Left hindlimb (tissue), 1 donor: ENCODE measurements around the gene CSTPP1.
"Not testable (repeated sequence)": the region's sequence is repeated elsewhere in the genome, so short reads cannot be mapped to it uniquely, and the experiment has no call there.

Source experiments
- DNase-seq: peaks from one replicate; pipeline ENCODE4 v3.0.0-alpha.2; 2018

The CSTPP1 gene

GRCh38 chr11:46961041-46961440, 24.5 kb downstream of the CSTPP1 start:
- DNase-seq, result no peak

- DNase-seq, result not testable (repeated sequence)
Measured at GRCh38 chr11:46961886-46962285, 25.3 kb downstream of the CSTPP1 start.

- no peak for DNase-seq
Measured at GRCh38 chr11:46963844-46964243, 27.3 kb downstream of the CSTPP1 start.

- no peak for DNase-seq
Measured at GRCh38 chr11:46966773-46967172, 30.2 kb downstream of the CSTPP1 start.

GRCh38 chr11:46967962-46968361, 31.4 kb downstream of the CSTPP1 start:
- DNase-seq, result no peak

- no peak for DNase-seq
Measured at GRCh38 chr11:46969379-46969778, 32.8 kb downstream of the CSTPP1 start.

GRCh38 chr11:46970913-46971625, 34.5 kb downstream of the CSTPP1 start:
- DNase-seq, result no peak

- no peak for DNase-seq
Measured at GRCh38 chr11:46972343-46972742, 35.8 kb downstream of the CSTPP1 start.

- no peak for DNase-seq
Measured at GRCh38 chr11:46972821-46973220, 36.3 kb downstream of the CSTPP1 start.

- no peak for DNase-seq
Measured at GRCh38 chr11:46976182-46976854, 39.8 kb downstream of the CSTPP1 start.

GRCh38 chr11:46977038-46977813, 40.7 kb downstream of the CSTPP1 start:
- DNase-seq, result no peak

- DNase-seq, result no peak
Measured at GRCh38 chr11:46978005-46978491, 41.5 kb downstream of the CSTPP1 start.

- DNase-seq, result no peak
Measured at GRCh38 chr11:46979358-46979757, 42.8 kb downstream of the CSTPP1 start.

GRCh38 chr11:46981436-46981835, 44.9 kb downstream of the CSTPP1 start:
- no peak for DNase-seq

GRCh38 chr11:46982797-46983452, 46.4 kb downstream of the CSTPP1 start:
- no peak for DNase-seq

GRCh38 chr11:46983598-46983997, 47.0 kb downstream of the CSTPP1 start:
- no peak for DNase-seq

- DNase-seq, result no peak
Measured at GRCh38 chr11:46984548-46984947, 48.0 kb downstream of the CSTPP1 start.

GRCh38 chr11:46984987-46985386, 48.4 kb downstream of the CSTPP1 start:
- DNase-seq, result no peak

GRCh38 chr11:46987183-46987582, 50.6 kb downstream of the CSTPP1 start:
- no peak for DNase-seq

- DNase-seq, result not testable (repeated sequence)
Measured at GRCh38 chr11:46989810-46990487, 53.4 kb downstream of the CSTPP1 start.

- DNase-seq, result no peak
Measured at GRCh38 chr11:46991391-46991790, 54.8 kb downstream of the CSTPP1 start.

GRCh38 chr11:46992386-46992785, 55.8 kb downstream of the CSTPP1 start:
- not testable (repeated sequence) for DNase-seq
